Breast epithelium (tissue), 4 donors: Measurements from ENCODE around the gene CNNM4. TPM values are rescaled to one million over a fixed set of nuclear protein-coding genes. Genes with fewer than 3 reads are reported as not detected.
"Not testable (repeated sequence)": the region's sequence is repeated elsewhere in the genome, so short reads cannot be mapped to it uniquely, and the experiment has no call there.

Source experiments
- DNase-seq, 2 donors: peaks; one replicate each; pipeline ENCODE4 v3.0.0-alpha.2; 2019; ENCODE audit warnings: low spot score in 2 of 2
- H3K27ac ChIP-seq, 2 donors: fragments of 200-600 bp; sonication (generic) in 1 of 2; one replicate each; pipeline ENCODE4 v1.5.1; 2016 to 2019; ENCODE audit warnings: mild to moderate bottlenecking in 1 of 2
- H3K27me3 ChIP-seq, 2 donors: fragments of 200-600 bp; sonication (generic) in 1 of 2; one replicate each; pipeline versions ENCODE4 v1.5.1 to v1.6.0; 2017 to 2019; ENCODE audit warnings: control low read depth in 1 of 2, mild to moderate bottlenecking in 1 of 2
- H3K36me3 ChIP-seq: fragments of 200-600 bp; one replicate; pipeline ENCODE4 v1.5.1; 2019
- H3K4me1 ChIP-seq, 2 donors: fragments of 200-600 bp; sonication (generic); one replicate each; pipeline ENCODE4 v1.5.1; 2016 to 2019; ENCODE audit warnings: control low read depth in 1 of 2
- H3K4me3 ChIP-seq, 3 donors: fragments of 200-600 bp; sonication (generic); 1 replicate in 2 of 3; 2 replicates in 1 of 3; pipeline ENCODE4 v1.5.1; 2016 to 2019; ENCODE audit warnings: mild to moderate bottlenecking in 3 of 3, moderate library complexity in 2 of 3
- H3K9me3 ChIP-seq, 2 donors: fragments of 200-600 bp; sonication (generic) in 1 of 2; one replicate each; pipeline ENCODE4 v1.5.1; 2016 to 2019; ENCODE audit warnings: control low read depth in 1 of 2
- POLR2A ChIP-seq: fragments of 450-650 bp; IDR thresholded peaks from one replicate; pipeline ENCODE4 v1.6.1; 2016; ENCODE audit warnings: antibody characterized with exemption, mild to moderate bottlenecking, moderate library complexity
- POLR2AphosphoS5 ChIP-seq, 3 donors: sonication (generic); formaldehyde crosslinking; IDR thresholded peaks; one replicate each; pipeline ENCODE4 v1.6.1; 2017; ENCODE audit warnings: antibody characterized with exemption in 3 of 3
- intact Hi-C: fragments of 100-400 bp; cut with DNase I; formaldehyde crosslinking; loops from one replicate; pipeline ENCODE4 v1.15.1; 2023; ENCODE audit warnings: low total_unique reads
- total RNA-seq, 3 donors: library from RNA; depleted of rRNA; stranded (reverse); fragments of >200 nt; gene quantifications; one replicate each; pipeline ENCODE4 v1.1.0, GENCODE V29; 2016
- TF ChIP-seq, protein P1 (sequence below), 3 donors: fragments of 450-650 bp; IDR thresholded peaks; one replicate each; pipeline ENCODE4 v1.5.1; 2016 to 2017; ENCODE audit warnings: antibody characterized with exemption in 3 of 3, mild to moderate bottlenecking in 3 of 3, moderate library complexity in 3 of 3

Gene CNNM4
- total RNA-seq, 3 donors from 2014 or later = 2.7 to 12.1 (median 9.5) TPM

DNA sequence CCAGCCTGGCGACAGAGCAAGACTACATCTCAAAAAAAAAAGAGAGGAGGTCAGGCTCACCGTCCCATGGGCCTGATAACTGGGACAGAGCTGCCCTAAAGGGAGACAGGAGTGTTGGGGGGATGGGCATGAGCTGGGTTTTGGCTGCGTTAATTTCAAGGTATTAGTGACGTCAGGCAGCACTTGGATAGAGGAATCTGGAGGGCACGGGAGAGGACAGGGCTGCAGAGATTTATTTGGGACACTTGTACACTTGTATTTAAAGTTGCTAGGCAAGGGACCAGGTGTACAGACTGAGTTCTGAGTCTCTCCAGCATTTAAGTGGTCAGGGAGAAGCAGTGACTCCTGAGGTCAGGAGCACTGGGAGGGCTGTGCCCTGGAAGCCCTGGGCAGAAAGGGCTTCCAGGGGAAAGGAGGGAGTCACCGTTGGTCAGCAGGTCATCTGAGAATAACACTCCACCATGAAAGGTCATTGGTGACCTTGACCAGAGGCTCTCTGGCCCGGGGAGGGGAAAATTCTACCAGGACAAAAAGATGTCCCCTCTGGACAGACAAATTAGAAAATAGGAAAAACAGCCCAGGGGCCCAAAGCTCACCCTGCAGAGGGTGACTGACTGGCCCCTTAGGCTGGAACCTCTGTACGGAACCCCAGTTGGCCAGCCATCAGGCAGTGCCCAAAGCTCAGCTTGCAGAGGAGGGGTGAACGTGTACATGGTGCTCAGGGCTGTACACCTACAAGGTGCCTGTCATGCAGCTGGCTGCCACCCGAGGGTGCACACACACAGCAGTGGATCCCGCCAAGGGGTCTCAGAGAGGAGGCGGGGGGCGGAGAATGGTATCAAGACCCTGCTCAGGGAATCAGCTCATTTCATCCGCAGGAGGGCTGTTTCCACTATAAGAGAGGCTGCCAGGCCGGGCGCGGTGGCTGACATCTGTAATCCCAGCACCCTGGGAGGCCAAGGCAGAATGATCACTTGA is 32.4 kb downstream of the CNNM4 start:
- Histone ChIP-seq H3K27ac (no peak overlapping the region), H3K4me3 (no peak overlapping the region), H3K27me3 (no peaks in the 10 kb centered on the region), H3K36me3 (no peaks in the 10 kb centered on the region), H3K4me1 (no peaks in the 10 kb centered on the region), H3K9me3 (no peaks in the 10 kb centered on the region)
- intact Hi-C loops = no loop called here
- TF ChIP-seq, protein P1, sequence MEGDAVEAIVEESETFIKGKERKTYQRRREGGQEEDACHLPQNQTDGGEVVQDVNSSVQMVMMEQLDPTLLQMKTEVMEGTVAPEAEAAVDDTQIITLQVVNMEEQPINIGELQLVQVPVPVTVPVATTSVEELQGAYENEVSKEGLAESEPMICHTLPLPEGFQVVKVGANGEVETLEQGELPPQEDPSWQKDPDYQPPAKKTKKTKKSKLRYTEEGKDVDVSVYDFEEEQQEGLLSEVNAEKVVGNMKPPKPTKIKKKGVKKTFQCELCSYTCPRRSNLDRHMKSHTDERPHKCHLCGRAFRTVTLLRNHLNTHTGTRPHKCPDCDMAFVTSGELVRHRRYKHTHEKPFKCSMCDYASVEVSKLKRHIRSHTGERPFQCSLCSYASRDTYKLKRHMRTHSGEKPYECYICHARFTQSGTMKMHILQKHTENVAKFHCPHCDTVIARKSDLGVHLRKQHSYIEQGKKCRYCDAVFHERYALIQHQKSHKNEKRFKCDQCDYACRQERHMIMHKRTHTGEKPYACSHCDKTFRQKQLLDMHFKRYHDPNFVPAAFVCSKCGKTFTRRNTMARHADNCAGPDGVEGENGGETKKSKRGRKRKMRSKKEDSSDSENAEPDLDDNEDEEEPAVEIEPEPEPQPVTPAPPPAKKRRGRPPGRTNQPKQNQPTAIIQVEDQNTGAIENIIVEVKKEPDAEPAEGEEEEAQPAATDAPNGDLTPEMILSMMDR (IDR thresholded peaks at IDR 0.05) = no peak
- TF ChIP-seq POLR2A (no peak), POLR2AphosphoS5 (IDR thresholded peaks at IDR 0.05) (no peak)
- DNase-seq = no peak

DNA sequence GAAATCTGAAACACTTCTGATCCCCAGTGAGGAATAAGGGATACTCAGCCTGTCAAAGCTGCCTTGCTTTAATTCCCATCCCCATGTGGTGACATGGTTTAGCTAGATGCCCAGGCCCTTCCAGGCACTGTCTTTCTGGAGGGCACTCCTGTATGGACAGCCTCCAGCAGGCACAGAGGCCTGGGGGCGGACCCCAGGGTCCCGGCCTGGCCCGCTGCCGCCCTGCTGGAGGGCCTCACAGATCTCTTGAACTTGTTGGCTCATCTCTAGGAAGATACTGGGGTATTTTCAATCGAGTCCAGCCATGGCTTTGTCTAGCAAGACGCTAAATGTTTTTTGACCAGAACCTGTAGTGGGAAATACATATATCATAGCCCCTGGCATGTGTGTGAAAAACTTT is 34.4 kb downstream of the CNNM4 start:
- no peak for DNase-seq
- intact Hi-C loops = no loop called here
- no peaks in the 10 kb centered on the region for H3K36me3 ChIP-seq
- TF ChIP-seq POLR2A (no peak), POLR2AphosphoS5 (IDR thresholded peaks at IDR 0.05) (no peak)
- TF ChIP-seq, protein P1 (IDR thresholded peaks at IDR 0.05) = no peak
- no peaks in the 10 kb centered on the region for H3K27me3 ChIP-seq
- H3K4me3 ChIP-seq = no peak overlapping the region
- H3K9me3 ChIP-seq = no peaks in the 10 kb centered on the region
- H3K4me1 ChIP-seq = no peaks in the 10 kb centered on the region
- no peak overlapping the region for H3K27ac ChIP-seq

DNA sequence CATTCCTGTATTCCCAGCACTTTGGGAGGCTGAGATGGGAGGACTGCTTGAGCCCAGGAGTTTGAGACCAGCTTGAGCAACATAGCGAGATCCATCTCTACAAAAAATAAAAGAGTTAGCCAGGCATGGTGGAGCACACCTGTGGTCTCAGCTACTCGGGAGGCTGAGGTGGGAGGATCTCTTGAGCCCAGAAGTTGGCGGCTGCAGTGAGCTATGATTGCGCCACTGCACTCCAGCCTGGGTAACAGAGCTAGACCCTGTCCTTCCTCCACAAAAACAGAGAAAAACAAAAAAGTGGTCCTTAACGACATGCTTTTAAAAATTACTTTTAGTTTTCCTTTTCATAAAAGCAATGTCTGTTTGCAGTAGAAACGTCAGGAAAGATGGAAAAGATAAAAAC is 35.8 kb downstream of the CNNM4 start:
- H3K4me1 ChIP-seq, H3K27ac ChIP-seq, DNase-seq, H3K36me3 ChIP-seq, intact Hi-C loops, H3K27me3 ChIP-seq, H3K9me3 ChIP-seq, H3K4me3 ChIP-seq: not testable (repeated sequence)

DNA sequence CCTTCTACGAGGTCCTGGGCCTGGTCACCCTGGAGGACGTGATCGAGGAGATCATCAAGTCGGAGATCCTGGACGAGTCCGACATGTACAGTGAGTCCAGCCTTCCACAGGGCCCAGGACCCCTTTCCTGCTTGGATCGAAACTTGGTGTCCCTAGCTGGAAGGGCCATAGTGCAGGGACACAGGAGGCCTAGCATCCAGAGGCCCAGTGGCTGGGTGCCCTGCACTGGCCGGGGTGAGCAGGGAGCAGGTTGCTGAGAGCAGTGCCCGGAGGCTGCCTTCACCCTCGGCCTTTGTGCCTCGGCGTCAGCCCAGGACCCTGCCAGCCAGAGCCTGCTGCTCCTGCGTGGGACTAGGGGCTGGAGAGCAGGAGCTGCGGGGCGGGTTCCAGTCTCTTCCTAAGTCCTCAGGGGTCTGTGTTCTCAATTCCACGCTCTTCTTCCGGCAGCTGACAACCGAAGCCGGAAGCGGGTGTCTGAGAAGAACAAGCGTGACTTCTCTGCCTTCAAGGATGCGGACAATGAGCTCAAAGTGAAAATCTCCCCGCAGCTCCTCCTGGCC is 36.4 kb downstream of the CNNM4 start:
- no peak for DNase-seq
- Histone ChIP-seq H3K27me3 (no peaks in the 10 kb centered on the region), H3K36me3 (no peaks in the 10 kb centered on the region), H3K4me1 (no peaks in the 10 kb centered on the region), H3K4me3 (no peak overlapping the region), H3K9me3 (no peaks in the 10 kb centered on the region), H3K27ac (no peak overlapping the region)
- TF ChIP-seq, protein P1 (IDR thresholded peaks at IDR 0.05) = no peak
- TF ChIP-seq POLR2AphosphoS5 (IDR thresholded peaks at IDR 0.05) (no peak), POLR2A (no peak)
- intact Hi-C loops = no loop called here

DNA sequence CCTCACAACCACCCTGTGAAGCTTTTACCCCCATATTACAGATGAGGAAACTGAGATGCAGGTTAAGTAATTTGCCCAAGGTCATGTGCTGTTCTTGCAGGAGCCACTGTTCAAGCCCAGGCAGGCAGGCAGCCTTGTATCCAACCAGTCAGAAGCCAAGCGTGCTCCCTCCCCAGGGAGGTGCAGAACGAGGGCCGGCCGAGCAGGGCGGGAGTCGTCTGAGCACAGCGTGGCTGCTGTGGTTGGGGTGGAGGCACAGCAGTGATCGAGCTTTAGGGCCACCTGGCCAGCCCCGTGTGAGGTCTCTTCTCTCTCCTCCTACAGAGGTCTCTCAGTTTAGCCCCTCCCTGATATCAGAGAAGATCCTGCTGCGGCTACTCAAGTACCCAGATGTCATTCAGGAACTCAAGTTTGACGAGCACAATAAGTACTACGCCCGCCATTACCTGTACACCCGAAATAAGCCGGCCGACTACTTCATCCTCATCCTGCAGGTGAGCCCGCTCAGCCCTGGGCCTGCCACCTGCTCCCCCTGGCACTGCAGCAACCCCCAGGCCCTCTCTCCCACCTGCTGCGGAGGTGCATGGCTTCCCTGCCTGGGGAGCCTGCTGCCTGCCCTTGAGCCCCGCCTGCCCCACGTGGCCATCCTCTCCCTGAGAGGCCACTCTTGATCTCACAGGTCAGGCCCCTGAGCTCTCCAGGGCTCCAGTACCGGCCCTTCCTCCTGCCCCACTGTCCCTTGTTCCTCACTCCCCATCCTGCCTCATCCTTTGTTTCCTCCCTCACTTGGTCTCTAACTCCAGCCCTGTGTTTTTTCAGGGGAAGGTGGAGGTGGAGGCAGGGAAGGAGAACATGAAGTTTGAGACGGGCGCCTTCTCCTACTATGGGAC is 38.3 kb downstream of the CNNM4 start:
- no peak for TF ChIP-seq POLR2A
- no peak for TF ChIP-seq POLR2AphosphoS5 (IDR thresholded peaks at IDR 0.05)
- TF ChIP-seq, protein P1 (IDR thresholded peaks at IDR 0.05) = no peak
- intact Hi-C loops = no loop called here
- DNase-seq = no peak
- Histone ChIP-seq H3K4me3 (no peak overlapping the region), H3K27me3 (no peaks in the 10 kb centered on the region), H3K27ac (no peak overlapping the region), H3K4me1 (no peaks in the 10 kb centered on the region), H3K36me3 (no peaks in the 10 kb centered on the region), H3K9me3 (no peaks in the 10 kb centered on the region)
